GM18868 (cell line): Measurements from ENCODE around the gene STON1.
"Not testable (repeated sequence)": the region's sequence is repeated elsewhere in the genome, so short reads cannot be mapped to it uniquely, and the experiment has no call there.

Experiments used
- ATAC-seq: cut with Tn5 transposase; IDR thresholded peaks from one replicate; pipeline ENCODE4 v1.9.1; 2021; ENCODE audit warnings: mild to moderate bottlenecking, moderate library complexity; ENCODE audit not compliant: unreplicated experiment

STON1 gene

DNA sequence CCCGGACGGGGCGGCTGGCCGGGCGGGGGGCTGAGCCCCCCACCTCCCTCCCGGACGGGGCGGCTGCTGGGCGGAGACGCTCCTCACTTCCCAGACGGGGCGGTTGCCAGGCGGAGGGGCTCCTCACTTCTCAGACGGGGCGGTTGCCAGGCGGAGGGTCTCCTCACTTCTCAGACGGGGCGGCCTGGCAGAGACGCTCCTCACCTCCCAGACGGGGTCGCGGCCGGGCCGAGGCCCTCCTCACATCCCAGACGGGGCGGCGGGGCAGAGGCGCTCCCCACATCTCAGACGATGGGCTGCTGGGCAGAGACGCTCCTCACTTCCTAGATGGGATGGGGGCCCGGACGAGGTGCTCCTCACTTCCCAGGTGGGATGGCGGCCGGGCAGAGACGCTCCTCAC lies 84.6 kb downstream of the STON1 start:
- ATAC-seq = not testable (repeated sequence)

DNA sequence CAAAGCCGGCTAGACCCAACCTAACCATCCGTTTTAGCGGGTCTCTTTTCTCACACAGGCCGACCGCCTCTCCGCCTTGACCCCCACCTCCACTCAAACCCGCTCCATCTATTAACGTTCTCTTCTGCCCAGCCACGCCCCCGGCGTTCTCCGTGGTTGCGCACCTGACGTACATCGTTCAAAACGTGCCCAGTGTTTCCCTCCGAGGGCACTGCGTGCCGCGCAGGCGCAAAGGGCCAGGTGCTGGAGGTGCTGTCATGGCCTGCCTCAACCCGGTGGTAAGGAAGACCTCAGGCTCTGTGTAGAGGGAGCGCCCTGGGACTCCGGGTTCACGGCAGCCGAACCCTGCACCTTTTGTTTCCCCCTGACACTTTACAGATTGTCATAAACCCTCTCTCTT lies 87.7 kb downstream of the STON1 start, which contains the start of gene GTF2A1L:
TSS of gene GTF2A1L (plus strand) at position 239 of the 400 bp plus-strand sequence. CDS start at position 258, 19 bp downstream.
- ATAC-seq = no peak

DNA sequence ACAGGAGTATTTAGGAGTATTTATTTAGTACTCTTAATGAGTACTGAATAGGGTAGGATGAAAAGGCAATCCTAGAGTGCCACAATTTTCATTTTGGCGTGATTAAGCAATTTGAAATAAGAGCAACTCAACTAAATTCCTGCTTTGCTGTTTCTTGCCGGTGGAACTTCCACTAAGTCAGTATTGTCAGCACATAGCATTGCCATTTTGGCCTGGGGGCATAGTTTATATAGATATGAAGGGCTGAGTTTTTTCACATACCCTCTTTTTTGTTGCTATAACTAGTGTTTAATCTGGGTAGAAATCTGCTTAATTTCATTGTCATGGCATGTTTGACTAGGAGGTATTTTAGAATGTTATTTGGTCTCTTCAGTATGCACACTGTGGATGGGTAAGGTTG lies 89.6 kb downstream of the STON1 start:
- ATAC-seq = no peak

DNA sequence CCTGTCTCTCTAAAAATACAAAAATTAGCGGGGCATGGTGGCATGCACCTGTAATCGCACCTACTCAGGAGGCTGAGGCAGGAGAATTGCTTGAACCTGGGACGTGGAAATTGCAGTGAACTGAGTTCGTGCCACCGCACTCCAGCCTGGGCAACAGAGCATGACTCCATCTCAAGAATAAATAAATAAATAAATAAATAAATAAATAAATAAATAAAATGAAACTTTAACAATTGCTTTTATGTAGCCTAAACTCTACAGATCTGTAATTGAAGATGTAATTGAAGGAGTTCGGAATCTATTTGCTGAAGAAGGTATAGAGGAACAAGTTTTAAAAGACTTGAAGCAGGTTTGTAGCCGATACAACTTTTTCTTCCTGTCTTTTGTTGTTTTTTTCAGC lies 90.7 kb downstream of the STON1 start:
- ATAC-seq = no peak

DNA sequence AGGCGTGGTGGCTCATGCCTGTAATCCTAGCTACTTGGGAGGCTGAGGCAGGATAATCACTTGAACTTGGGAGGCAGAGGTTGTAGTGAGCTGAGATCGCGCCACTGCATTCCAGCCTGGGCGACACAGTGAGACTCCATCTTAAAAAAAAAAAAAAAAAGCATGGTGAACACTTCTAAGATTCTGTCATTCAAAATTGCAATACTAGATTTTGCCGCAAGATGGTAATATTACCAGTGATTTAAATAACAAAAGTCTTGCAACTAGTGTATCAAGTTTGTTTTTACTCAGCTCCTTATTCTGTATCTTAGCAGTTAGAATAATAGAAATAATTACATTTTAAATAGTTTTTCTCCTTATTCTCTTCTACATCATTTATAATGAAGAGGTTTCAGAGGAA lies 92.7 kb downstream of the STON1 start:
- ATAC-seq = not testable (repeated sequence)

DNA sequence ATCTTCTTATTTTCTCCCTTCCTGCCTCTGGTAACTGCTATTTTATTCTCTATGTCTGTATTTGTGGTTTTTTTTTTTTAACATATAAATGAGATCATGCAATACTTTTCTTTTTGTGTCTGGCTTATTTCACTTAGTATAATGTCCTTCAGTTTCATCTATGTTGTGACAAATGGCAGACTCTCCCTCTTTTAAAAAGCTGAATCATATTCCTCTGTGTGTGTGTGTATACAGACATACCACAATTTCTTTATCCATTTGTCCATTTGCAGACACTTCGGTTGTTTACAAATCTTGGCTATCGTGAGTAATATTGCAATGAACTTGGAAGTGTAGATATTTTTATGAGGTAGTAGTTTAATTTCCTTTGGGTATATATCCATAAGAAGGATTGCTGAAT lies 94.7 kb downstream of the STON1 start:
- ATAC-seq = no peak

DNA sequence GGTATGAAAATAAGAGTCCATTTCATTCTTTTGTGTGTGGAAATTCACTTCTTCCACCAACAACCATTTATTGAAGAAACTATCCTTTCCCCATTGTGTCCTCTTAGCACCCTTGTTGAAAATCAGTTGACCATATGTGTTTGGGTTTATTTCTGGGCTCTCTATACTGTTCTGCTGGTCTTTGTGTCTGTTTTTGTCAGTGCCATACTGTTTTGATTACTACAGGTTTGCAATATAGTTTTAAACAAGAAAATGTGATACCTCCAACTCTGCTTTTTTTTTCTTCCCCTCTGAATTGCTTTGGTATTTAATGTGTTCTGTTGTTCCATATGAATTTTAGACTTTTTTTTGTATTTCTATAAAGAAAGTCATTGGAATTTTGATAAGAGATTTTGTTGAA lies 96.1 kb downstream of the STON1 start:
- no peak for ATAC-seq

DNA sequence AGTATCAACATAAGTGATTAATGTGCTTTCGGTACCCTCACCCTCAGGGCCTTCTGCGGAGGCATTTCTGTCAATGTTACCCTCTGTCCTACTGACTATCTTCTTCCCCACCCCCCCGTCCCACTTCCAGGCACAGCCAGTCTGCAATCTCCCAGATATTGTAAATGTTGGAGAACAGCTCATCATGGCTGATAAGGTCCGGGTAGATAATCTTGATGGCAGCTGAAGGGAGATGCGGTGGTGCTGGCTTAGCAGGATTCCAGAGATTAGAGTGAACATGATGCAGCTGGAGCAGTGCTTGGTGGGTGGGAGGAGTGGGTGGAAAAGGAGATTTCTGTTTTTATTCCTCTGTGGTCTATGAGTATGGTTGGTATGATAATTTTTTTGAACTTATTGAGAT lies 103.2 kb downstream of the STON1 start:
- ATAC-seq = no peak

DNA sequence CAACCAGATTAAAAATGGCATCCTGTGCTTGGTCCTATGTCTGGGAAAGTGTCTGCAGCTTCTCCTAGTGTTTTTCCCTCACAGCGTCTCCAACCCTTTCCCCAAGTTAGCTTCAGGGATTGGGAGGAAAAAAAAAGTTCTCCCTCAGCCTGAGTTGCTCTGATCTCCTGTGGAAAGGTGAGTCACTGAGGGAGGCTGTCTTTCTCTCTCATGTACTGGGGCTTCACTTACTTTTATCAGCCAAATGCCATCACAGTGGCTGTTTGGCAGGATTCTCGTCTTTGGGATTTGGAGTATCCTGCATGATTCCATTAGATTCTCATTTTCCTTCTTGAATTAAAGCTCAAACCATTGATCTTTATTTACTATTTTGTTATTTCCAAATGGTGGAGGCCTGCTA lies 105.8 kb downstream of the STON1 start:
- no peak for ATAC-seq

DNA sequence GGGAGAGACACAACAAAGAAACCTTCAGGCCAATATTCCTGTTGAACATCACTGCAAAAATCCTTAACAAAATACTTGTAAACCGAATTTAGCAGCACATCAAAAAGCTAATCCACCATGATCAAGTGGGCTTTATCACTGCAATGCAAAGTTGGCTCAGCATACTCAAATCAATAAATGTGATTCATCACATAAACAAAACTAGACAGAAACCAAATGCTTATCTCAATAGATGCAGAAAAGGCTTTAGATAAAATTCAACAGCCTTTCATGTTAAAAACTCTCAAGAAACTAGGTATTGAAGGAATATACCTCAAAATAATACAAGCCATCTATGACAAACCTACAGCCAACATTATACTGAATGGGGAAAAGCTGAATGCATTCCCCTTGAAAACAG lies 108.3 kb downstream of the STON1 start:
- ATAC-seq = no peak
